WTC11 (cell line): ENCODE data around the gene SPAG4. TPM values are rescaled to one million over a fixed set of nuclear protein-coding genes. Genes with fewer than 3 reads are reported as not detected.

Experiments used
- AFF4 ChIP-seq: sonication (generic); formaldehyde crosslinking; IDR thresholded peaks from 2 replicates; pipeline ENCODE4 v1.8.1; 2023; ENCODE audit warnings: mild to moderate bottlenecking, missing genetic modification reagents, borderline replicate concordance
- ATF1 ChIP-seq: sonication (generic); formaldehyde crosslinking; IDR thresholded peaks from 2 replicates; pipeline ENCODE4 v1.8.1; 2023; ENCODE audit warnings: mild to moderate bottlenecking, moderate library complexity, missing genetic modification reagents
- FOXP1 ChIP-seq: sonication (generic); formaldehyde crosslinking; IDR thresholded peaks from 2 replicates; pipeline ENCODE4 v1.8.0; 2022; ENCODE audit warnings: missing genetic modification reagents, mild to moderate bottlenecking, moderate library complexity, borderline replicate concordance
- NFATC4 ChIP-seq: fragments of 250-450 bp; sonication (Bioruptor Pico); IDR thresholded peaks from 2 replicates; pipeline ENCODE4 v1.9.0; 2021; ENCODE audit warnings: mild to moderate bottlenecking
- NR2C2 ChIP-seq: sonication (generic); formaldehyde crosslinking; IDR thresholded peaks from 2 replicates; pipeline ENCODE4 v1.8.0; 2022; ENCODE audit warnings: mild to moderate bottlenecking, missing genetic modification reagents
- TEAD1 ChIP-seq: sonication (generic); formaldehyde crosslinking; IDR thresholded peaks from 2 replicates; pipeline ENCODE4 v1.8.0; 2022; ENCODE audit warnings: mild to moderate bottlenecking, missing genetic modification reagents
- ZBTB21 ChIP-seq: sonication (generic); formaldehyde crosslinking; IDR thresholded peaks from 2 replicates; pipeline ENCODE4 v1.8.1; 2023; ENCODE audit warnings: mild to moderate bottlenecking, missing genetic modification reagents, borderline replicate concordance
- ZNF232 ChIP-seq: sonication (generic); formaldehyde crosslinking; IDR thresholded peaks from 2 replicates; pipeline ENCODE4 v1.8.0; 2022; ENCODE audit warnings: mild to moderate bottlenecking, missing genetic modification reagents
- ZNF416 ChIP-seq: fragments of 250-450 bp; sonication (Bioruptor Pico); IDR thresholded peaks from 2 replicates; pipeline ENCODE4 v1.9.0; 2021; ENCODE audit warnings: mild to moderate bottlenecking, inconsistent platforms
- total RNA-seq: library from RNA; stranded (reverse); gene quantifications from 3 replicates; pipeline ENCODE4 v1.2.3, GENCODE V29; 2021
- TF ChIP-seq, protein P1 (sequence below): fragments of 250-450 bp; sonication (Bioruptor Pico); conservative IDR thresholded peaks from 2 replicates; pipeline ENCODE4 v1.9.0; 2021; ENCODE audit warnings: mild to moderate bottlenecking
- TF ChIP-seq, protein P2 (sequence below): sonication (generic); formaldehyde crosslinking; IDR thresholded peaks from 2 replicates; pipeline ENCODE4 v1.8.0; 2023; ENCODE audit warnings: missing genetic modification reagents, mild to moderate bottlenecking, borderline replicate concordance
- TF ChIP-seq, protein P3 (sequence below): sonication (generic); formaldehyde crosslinking; IDR thresholded peaks from 2 replicates; pipeline ENCODE4 v1.8.1; 2022; ENCODE audit warnings: missing genetic modification reagents, borderline replicate concordance
- TF ChIP-seq, protein P4 (sequence below): sonication (generic); formaldehyde crosslinking; IDR thresholded peaks from 2 replicates; pipeline ENCODE4 v1.8.1; 2023; ENCODE audit warnings: mild to moderate bottlenecking, missing genetic modification reagents
- TF ChIP-seq, protein P5 (sequence below): sonication (generic); formaldehyde crosslinking; IDR thresholded peaks from 2 replicates; pipeline ENCODE4 v1.8.1; 2023; ENCODE audit warnings: mild to moderate bottlenecking, moderate library complexity, missing genetic modification reagents

SPAG4 gene
- total RNA-seq, 1 experiment from 2014 or later = 3.5 TPM

DNA sequence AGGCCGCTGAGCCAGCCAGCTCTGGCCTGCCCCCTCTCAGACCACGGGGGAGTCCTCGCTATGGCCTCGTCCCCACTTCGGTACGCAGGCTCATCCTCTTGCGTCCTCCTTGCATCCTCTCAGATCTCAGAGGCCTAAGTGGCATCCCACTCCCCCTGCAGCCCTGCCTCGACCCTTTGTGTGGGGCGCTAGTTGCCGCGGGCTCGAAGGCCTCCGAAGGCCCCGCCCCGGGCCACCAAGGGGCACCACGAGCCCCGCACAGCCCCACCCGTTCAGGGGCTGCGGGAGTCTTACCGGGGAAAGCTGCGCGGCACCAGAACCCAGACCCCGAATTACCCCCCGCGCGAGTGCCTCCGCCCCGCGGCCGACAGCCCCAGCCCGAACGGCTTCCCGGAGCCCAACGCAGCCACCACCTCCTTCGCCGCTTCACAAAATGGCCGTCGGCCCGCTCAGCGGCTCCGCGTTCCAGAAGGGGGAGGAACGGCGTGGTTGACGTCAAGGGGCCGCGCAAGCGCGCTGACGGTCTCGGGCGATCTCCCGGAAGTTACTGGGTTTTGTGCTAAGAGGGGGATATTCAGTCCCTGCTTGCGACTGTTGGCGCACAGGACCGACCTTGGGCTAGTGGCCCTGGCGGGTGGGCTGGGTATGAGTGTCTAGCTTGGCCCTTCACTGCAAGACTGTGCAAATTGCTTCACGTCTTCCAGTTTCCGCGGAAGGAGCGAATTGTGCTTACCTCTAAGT is 49.0 kb downstream of the SPAG4 start, which contains the start of the genes CPNE1 and RBM12 (continued):
- TF ChIP-seq AFF4 (CRISPR knock-in tag) = 0 out of 2 replicates have a peak, but pooled peaks have one; percentile 50
- TF ChIP-seq ATF1 (CRISPR knock-in tag) = 0 out of 2 replicates have a peak, but pooled peaks have one; percentile 67
- TF ChIP-seq, protein P1, sequence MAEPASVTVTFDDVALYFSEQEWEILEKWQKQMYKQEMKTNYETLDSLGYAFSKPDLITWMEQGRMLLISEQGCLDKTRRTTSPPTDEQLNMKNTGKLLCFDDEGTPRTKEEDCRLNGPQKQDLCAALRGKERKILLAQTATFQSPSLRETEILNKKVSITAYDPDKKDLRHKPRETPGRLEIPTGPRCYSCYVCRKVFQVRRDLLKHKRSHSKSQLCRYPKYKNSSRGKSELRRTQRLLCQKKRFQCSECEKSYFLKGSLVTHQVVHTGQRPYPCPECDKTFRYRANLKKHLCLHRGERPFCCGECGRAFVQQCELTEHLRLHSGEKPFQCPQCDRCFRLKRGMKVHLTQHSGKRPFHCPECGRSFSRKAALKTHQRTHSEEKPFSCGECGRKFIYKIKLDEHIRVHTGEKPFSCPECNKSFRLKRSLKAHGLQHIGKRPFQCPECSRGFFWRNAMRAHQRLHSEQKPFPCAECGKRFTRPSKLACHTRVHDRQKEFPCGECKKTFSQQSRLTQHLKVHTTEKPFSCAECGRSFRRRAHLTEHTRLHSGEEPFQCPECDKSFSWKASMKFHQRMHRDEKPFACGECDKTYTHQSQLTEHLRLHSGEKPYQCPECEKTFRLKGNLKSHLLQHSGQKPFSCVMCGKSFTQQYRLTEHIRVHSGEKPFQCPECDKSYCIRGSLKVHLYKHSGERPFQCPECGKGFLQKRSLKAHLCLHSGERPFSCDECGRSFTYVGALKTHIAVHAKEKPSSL (CRISPR knock-in tag) = no peak
- TF ChIP-seq, protein P2, sequence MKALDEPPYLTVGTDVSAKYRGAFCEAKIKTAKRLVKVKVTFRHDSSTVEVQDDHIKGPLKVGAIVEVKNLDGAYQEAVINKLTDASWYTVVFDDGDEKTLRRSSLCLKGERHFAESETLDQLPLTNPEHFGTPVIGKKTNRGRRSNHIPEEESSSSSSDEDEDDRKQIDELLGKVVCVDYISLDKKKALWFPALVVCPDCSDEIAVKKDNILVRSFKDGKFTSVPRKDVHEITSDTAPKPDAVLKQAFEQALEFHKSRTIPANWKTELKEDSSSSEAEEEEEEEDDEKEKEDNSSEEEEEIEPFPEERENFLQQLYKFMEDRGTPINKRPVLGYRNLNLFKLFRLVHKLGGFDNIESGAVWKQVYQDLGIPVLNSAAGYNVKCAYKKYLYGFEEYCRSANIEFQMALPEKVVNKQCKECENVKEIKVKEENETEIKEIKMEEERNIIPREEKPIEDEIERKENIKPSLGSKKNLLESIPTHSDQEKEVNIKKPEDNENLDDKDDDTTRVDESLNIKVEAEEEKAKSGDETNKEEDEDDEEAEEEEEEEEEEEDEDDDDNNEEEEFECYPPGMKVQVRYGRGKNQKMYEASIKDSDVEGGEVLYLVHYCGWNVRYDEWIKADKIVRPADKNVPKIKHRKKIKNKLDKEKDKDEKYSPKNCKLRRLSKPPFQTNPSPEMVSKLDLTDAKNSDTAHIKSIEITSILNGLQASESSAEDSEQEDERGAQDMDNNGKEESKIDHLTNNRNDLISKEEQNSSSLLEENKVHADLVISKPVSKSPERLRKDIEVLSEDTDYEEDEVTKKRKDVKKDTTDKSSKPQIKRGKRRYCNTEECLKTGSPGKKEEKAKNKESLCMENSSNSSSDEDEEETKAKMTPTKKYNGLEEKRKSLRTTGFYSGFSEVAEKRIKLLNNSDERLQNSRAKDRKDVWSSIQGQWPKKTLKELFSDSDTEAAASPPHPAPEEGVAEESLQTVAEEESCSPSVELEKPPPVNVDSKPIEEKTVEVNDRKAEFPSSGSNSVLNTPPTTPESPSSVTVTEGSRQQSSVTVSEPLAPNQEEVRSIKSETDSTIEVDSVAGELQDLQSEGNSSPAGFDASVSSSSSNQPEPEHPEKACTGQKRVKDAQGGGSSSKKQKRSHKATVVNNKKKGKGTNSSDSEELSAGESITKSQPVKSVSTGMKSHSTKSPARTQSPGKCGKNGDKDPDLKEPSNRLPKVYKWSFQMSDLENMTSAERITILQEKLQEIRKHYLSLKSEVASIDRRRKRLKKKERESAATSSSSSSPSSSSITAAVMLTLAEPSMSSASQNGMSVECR (CRISPR knock-in tag) = peak; percentile 75; the same call in 1 of the 2 replicates
- TF ChIP-seq ZBTB21 (CRISPR knock-in tag) = peak; percentile 94
- TF ChIP-seq FOXP1 (CRISPR knock-in tag) = peak; percentile 39; the same call in 1 of the 2 replicates
- TF ChIP-seq, protein P3, sequence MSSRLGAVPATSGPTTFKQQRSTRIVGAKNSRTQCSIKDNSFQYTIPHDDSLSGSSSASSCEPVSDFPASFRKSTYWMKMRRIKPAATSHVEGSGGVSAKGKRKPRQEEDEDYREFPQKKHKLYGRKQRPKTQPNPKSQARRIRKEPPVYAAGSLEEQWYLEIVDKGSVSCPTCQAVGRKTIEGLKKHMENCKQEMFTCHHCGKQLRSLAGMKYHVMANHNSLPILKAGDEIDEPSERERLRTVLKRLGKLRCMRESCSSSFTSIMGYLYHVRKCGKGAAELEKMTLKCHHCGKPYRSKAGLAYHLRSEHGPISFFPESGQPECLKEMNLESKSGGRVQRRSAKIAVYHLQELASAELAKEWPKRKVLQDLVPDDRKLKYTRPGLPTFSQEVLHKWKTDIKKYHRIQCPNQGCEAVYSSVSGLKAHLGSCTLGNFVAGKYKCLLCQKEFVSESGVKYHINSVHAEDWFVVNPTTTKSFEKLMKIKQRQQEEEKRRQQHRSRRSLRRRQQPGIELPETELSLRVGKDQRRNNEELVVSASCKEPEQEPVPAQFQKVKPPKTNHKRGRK (CRISPR knock-in tag) = no peak
- TF ChIP-seq, protein P4, sequence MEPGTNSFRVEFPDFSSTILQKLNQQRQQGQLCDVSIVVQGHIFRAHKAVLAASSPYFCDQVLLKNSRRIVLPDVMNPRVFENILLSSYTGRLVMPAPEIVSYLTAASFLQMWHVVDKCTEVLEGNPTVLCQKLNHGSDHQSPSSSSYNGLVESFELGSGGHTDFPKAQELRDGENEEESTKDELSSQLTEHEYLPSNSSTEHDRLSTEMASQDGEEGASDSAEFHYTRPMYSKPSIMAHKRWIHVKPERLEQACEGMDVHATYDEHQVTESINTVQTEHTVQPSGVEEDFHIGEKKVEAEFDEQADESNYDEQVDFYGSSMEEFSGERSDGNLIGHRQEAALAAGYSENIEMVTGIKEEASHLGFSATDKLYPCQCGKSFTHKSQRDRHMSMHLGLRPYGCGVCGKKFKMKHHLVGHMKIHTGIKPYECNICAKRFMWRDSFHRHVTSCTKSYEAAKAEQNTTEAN (CRISPR knock-in tag) = peak; percentile 64; the same call in 1 of the 2 replicates
- TF ChIP-seq NR2C2 (CRISPR knock-in tag) = no peak; the same call in 1 of the 2 replicates
- TF ChIP-seq NFATC4 (CRISPR knock-in tag) = peak; percentile 71; the same call in 1 of the 2 replicates
- TF ChIP-seq ZNF232 (CRISPR knock-in tag) = peak; percentile 94
- TF ChIP-seq ZNF416 (CRISPR knock-in tag) = peak; percentile 64; the same call in 1 of the 2 replicates
- TF ChIP-seq, protein P5, sequence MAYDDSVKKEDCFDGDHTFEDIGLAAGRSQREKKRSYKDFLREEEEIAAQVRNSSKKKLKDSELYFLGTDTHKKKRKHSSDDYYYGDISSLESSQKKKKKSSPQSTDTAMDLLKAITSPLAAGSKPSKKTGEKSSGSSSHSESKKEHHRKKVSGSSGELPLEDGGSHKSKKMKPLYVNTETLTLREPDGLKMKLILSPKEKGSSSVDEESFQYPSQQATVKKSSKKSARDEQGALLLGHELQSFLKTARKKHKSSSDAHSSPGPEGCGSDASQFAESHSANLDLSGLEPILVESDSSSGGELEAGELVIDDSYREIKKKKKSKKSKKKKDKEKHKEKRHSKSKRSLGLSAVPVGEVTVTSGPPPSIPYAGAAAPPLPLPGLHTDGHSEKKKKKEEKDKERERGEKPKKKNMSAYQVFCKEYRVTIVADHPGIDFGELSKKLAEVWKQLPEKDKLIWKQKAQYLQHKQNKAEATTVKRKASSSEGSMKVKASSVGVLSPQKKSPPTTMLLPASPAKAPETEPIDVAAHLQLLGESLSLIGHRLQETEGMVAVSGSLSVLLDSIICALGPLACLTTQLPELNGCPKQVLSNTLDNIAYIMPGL (CRISPR knock-in tag) = peak; percentile 95
- peak; percentile 82; the same call in 1 of the 2 replicates for TF ChIP-seq TEAD1
